ENCODE measurements around the gene OGFOD3.

The OGFOD3 gene

DNA sequence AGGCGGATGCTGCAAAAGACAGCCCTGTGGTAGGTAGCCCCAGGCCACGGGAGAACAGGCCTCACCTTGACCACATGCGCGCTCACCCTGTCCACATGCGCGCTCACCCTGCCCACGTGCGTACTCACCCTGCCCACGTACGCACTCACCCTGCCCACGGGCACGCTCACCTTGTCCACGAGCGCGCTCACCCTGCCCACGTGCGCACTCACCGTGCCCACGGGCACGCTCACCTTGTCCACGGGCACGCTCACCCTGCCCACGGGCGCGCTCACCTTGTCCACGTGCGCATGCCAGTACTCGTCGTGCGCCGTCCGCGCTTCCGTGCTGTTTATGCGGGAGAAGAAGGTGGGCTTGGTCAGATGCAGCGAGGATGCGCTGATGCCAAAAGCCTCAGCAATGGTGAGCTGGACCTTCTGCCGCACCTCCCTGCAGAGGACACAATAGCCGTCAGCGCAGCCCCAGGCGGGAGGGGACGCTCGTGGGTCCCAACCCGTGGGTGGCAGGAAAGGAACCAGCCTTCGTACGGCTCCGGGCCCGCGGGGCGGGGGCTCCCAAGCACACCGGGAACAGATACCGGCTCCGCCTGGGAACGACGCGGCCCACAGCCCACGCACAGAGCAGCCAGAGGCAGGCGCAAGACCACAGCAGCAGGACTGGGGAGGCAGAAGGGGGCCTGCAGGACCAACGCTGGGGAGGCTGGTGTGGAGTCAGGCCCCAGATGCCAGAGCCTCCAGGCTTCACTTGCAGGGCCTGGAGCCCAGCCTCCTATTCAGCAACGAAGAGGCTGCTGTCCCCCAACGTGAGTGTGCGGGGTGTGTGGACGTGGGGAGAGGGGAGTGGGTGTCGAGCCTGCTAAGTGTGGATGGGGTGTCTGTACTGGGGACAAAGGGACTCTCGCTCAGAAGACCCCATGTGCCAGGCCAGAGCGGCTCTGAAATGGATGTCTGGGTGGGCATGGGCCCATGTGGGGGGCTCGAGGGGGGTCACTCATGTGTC is 14.4 kb downstream of the OGFOD3 start:
- DNase-seq, result no peak

GRCh38 chr17:82402865-82403264 is 15.5 kb downstream of the OGFOD3 start:
- DNase-seq, result no peak

GRCh38 chr17:82400830-82401229 is 17.6 kb downstream of the OGFOD3 start:
- peak; percentile 37 for DNase-seq

DNA sequence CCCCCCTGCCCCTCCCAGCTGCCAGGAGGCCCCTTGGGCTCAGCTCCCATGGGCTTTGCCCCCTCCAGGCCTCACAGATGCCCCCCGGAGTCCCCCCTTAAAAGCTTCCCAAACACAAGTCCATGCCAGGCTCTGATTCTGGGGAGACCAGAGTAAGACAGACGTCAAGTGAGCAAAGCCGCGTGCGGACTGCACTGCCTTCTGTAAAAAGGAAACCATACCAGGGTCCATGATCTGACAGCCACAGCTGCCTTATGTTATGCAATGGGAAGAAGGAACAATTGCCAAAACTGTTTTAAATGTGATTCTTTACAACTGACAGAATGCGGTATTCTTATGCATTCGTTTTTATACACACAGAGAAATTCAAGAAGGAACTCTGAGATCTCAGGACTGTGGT is 18.2 kb downstream of the OGFOD3 start:
- DNase-seq, result no peak

DNA sequence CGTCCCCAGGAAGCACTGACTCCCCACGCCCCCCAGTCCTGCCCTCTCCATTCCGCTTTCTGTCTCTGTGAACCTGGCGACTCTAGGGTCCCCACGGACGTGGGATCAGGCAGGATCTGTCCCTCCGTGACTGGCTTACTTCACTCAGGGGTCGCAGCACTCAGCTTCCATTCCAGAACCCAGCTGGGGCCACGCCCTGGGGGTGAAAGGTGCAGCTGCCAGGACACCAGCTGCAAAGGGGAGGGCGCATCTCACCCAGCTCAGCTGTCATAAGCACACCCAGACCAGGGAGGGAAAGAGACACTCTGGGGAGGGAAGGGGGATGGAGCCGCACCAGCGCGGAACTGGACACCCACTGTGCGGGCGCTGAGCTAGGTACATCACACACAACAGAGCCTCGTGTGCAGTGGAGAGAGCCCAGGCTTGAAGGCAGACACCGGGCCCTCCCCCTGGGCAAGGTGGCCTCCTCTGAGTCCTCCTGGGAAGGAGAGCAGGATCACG is 18.7 kb downstream of the OGFOD3 start:
- no peak for DNase-seq

DNA sequence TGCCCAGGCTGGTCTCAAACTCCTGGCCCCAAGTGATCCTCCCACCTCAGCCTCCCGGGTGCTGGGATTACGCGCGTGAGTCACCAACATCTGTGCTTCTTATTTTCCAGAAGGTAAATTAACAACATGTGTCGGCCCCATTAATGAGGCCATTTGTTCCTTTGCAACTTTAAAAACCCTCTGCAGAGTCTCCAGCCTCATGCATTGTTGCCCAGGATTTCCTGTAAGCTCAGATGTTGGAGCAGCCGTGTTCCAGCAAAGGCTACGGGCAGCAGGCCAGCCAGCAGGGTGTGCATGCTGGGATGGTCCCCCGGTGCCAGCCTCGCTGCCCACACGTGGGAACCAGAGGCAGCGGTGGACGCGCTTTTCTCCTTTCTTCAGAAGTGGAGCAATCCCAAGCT is 19.3 kb downstream of the OGFOD3 start:
- no peak for DNase-seq

GRCh38 chr17:82397449-82398335 is 20.7 kb downstream of the OGFOD3 start:
- DNase-seq, result no peak

DNA sequence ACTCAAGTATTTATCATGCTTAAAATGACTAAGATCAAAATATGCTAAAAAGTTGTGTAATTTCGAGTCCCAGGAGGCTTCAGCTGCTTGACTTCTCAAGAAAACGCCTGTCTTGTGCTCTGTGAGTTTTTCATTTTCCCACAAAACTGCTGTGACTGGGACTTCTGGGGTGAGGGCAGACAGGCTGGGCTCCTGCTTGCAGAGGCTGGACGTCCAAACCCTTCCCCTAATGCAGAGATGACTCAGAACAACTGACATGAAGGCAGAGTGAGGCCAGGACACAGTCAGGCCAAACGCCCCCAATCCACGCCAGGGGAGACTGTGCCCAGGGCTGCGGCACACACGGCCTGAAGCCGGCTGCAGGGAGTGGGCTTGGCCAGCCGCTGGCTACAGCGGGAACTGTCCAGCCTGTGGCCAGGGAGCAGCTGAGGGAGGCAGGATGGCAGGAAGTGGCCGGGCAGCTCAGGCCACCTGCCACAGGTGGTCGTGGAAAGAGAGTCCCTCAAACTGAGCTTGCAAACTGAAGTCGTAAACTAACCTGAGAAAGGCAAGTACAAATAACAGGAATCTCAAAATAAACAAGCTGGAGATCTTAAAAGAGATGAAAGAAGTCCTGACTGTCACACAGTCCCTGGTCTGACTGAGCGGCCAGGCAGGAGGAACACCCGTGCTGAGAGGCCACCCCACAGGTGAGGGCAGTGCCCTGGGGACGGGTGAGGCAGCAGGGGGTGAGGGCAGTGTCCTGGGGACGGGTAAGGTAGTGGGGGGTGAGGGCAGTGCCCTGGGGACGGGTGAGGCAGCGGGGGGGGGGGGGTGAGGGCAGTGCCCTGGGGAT is 21.6 kb downstream of the OGFOD3 start:
- DNase-seq, result no peak

- no peak for DNase-seq
Measured at GRCh38 chr17:82394278-82394677, 24.1 kb downstream of the OGFOD3 start.

DNA sequence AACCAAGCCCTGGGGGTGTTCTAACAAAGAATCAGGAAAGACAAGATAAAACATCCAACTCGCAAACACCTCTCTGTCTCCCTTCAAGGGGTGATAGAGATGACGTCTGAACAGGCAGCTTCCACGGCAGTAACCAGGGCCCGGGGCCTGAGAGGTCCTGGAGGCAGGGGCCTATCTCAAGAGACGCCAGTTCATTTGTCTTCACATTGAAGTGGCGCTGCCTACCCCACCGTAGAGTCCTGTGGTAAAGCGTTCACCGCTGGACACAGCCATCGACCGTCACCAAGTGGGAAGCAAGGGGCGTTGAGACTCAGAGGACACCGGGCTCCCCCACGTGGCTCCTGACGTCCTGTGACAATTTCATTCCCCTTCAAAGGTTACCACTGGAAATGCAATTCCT is 25.4 kb downstream of the OGFOD3 start:
- no peak for DNase-seq

DNA sequence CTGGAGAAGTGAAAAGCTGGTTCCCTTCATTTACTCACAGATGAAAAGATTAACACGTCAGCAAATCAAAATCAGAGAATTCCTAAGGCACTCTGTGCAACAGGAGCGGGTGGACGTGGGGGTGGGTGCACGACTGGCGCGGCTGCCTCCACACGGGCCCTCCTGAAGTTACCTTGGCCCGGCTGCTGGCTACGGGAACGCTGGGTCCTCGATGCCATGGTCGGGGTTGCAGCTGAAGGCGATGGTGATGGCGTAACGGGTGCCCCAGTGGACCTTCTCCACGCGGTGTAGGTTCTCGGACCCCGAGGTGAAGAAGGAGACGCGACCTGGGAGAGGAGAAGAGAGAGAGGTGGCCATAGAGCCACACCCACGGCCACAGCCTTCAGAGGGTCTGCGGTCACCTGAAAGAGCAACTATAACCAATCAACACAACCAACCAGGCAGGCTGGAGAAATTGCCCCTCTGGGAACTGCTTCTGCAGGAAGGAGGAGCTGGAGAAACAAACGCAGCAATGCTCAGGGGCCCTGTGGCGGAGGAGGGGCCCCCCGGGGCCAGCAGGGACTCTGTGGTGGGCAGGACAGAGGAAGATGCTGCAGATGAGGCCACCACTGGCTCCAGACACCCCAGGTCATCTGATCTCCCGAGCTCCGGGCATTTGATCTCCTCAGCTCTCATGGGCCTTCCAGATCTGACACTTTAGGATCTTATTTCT is 26.0 kb downstream of the OGFOD3 start:
- no peak for DNase-seq

GRCh38 chr17:82391496-82392066 is 26.8 kb downstream of the OGFOD3 start:
- no peak for DNase-seq

GRCh38 chr17:82390860-82391435 is 27.4 kb downstream of the OGFOD3 start:
- DNase-seq, result no peak

GRCh38 chr17:82390015-82390859 is 28.1 kb downstream of the OGFOD3 start:
- no peak for DNase-seq

- no peak for DNase-seq
Measured at GRCh38 chr17:82389379-82389778, 29.0 kb downstream of the OGFOD3 start.

DNA sequence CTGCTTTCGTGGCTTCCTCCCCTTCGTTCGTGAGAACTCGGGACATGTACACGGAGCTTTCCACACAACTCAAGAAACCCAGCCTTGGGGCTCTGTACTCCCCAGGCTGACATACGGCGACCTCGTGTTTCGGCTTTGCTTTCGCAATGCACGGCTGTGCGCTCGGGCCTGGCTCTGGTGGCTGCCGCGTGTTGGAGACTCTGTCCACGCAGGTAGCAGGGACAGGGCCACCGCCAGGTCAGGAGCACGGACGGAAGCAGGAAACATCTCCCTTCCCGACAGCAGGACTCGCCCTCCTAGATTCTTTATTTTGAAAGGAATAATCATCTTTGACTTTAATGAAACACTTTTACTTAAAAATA is 29.5 kb downstream of the OGFOD3 start:
- no peak for DNase-seq

DNA sequence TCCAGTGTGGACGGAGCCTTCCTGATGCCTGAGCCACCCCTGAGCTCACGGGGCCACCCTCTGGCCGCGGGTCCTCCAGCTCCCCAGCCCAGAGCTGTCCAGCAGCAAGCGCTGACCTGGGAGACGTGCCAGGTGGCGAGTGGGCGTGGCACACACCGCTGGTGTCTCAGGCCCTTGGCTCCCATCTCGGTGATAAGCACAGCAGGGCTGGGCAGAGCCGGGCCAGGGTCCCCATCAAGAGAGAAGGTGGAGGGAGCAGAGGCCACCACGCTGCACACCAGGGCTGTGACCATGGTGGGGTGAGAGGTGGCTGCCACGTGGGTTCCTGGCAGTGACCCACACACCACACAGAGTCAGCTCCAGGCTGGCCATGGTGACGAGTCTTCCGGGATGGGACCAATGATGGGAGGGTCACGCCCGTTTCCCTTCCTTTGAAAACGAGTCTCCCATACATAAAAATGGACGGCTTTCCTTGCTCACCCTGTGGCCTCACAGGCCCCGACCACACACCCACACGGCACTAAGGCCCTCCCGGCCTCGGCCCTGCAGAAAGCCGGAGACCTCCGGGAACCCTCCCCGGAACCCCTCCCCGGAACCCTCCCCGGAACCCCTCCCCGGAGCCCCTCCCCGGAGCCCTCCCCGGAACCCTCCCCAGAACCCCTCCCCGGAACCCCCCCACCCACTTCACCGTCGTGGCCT is 30.0 kb downstream of the OGFOD3 start:
- DNase-seq, result no peak

- DNase-seq, result no peak
Measured at GRCh38 chr17:82387705-82388106, 30.7 kb downstream of the OGFOD3 start.

Measured in T-helper 9 cell (primary cell).